Epithelial cell of proximal tubule (primary cell): ENCODE results near the gene ATG16L1. TPM values are rescaled to one million over a fixed set of nuclear protein-coding genes. Genes with fewer than 3 reads are reported as not detected.

Experiments used
- DNase-seq: peaks from one replicate; pipeline ENCODE4 v3.0.0-alpha.2; 2011; ENCODE audit warnings: low read depth
- H3K4me3 ChIP-seq: 2 replicates; pipeline ENCODE4 v1.5.1; 2011; ENCODE audit warnings: low read depth, mild to moderate bottlenecking, low read length
- CTCF ChIP-seq: conservative IDR thresholded peaks from 2 replicates; pipeline ENCODE4 v1.5.1; 2012; ENCODE audit warnings: low read depth, mild to moderate bottlenecking, low read length
- total RNA-seq: library from RNA; depleted of rRNA; stranded (reverse); fragments of >200 nt; gene quantifications from 2 replicates; pipeline ENCODE4 v1.2.3, GENCODE V29; 2015

The ATG16L1 gene
- total RNA-seq, 1 donor from 2014 or later, result 29.9 TPM

DNA sequence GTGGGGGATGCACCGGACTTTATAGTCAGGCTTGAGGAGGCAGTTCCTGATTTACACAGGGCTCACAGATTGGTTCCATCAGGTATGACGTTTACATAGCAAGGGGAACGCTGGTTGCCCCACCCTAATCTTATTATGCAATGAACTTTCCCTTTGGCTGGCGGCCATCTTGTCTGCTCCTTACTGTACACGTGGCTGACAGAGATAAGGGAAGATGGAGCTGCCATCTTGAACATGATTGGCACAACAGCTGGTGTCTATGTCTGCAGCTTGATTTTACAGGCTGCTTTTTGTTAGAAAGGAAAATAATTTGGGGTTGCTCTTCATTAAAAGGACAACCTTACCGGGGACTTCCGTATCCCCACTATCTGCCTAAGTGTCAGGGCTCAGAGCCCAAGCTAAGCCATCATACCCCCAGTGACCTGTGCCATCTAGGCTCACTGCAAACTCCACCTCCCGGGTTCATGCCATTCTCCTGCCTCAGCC, 33.5 kb upstream of the ATG16L1 start:
- no peak for DNase-seq
- H3K4me3 ChIP-seq, result no peak overlapping the region
- TF ChIP-seq CTCF, result no peak

GRCh38 chr2:233218836-233219235, 32.6 kb upstream of the ATG16L1 start:
- no peak for TF ChIP-seq CTCF
- no peak overlapping the region for H3K4me3 ChIP-seq

DNA sequence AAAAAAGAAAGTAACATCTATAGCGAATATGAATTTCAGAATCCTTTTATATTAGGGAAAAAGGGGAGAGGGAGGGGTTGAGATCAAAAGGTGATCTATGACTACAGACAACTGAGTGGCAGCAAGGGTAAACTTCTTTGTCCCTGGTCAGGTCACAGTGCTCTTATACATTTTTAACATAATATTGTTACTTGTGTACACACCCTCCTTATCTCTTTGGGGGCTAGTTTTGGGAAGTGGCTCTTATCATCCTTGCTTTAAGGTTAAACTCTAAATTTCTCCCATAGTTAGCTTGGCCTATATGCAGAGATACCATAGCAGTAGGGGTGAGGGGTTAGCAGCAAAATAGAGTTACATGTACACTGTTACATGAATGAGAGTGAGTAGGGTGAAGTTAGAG, 31.6 kb upstream of the ATG16L1 start:
- TF ChIP-seq CTCF, result no peak
- no peak for DNase-seq

More at GRCh38 chr2:233218836-233219235, 32.6 kb upstream of the ATG16L1 start:
- no peak for DNase-seq

DNA sequence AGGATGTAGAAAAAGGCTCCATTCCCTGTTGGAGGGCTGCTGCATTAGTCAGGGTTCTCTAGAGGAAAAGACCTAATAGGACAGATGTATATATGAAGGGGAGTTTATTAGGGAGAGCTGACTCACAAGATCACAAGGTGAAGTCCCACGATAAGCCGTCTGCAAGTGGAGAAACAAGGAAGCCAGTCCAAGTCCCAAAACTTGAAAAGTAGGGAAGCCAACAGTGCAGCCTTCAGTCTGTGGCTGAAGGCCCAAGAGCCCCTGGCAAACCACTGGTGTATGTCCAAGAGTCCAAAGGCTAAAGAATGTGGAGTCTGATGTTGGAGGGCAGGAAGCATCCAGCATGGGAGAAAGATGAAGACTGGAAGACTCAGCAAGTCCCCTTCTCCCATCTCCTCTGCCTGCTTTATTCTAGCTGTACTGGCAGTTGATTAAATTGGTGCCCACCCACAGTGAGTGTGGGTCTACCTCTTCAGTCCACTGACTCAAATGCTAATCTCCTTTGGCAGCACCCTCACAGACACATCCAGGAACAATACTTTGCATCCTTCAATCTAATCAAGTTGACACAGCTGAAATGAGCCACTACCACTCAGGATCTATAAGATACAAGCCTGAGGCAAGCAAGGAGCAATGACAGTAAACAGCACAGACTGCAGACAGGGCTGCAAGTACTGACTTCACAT, 30.0 kb upstream of the ATG16L1 start:
- no peak for DNase-seq
- no peak overlapping the region for H3K4me3 ChIP-seq
- TF ChIP-seq CTCF, result no peak

More for the DNA sequence above, 31.6 kb upstream of the ATG16L1 start:
- H3K4me3 ChIP-seq, result no peak overlapping the region

- no peak for TF ChIP-seq CTCF
- no peak overlapping the region for H3K4me3 ChIP-seq
- DNase-seq, result no peak
Observed at GRCh38 chr2:233223059-233223894, 28.2 kb upstream of the ATG16L1 start.

DNA sequence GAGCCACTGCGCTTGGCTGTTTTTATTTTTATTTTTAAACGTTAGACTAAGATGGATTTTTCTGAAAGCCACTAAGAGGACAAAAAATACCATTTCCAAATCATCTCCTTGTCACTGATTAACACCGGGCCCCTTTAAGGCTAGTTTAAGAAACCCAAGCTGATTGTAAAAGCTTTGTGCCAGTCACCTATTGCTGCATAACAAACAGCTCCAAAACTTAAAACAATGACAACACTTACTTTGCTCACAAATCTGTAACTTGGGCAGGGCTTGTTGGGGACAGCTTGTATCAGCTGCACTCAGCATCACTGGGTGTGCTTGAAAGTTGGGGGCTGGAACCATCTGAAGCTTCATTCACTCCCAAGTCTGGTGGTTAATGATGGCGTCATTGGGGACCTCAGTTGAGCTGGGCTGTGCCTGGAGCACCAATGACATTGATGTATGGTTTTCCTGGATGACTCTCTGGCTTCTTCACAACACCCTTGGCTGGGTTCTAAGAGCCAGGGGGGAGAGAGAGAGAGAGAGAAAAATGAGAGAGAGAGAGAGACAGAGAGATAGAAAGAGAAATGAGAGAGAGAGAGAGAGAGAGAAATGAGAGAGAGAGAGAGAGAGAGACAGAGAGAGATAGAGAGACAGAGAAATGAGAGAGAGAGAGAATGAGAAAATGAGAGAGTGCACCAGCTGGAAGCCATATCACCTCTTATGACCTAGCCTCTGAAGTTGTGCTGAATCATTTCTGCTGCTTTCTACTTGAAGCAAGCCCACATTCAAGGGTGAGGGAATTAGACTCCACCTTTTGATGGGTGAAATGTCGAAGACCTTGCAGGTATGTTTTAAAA, 26.0 kb upstream of the ATG16L1 start:
- TF ChIP-seq CTCF, result no peak
- H3K4me3 ChIP-seq, result no peak overlapping the region
- DNase-seq, result no peak
